NCI-H345 treated with DMSO at 0.1 percent for 48 hours (cell line): ENCODE data around the gene KLK10.
"Not testable (repeated sequence)": the region's sequence is repeated elsewhere in the genome, so short reads cannot be mapped to it uniquely, and the experiment has no call there.

Source experiments
- DNase-seq: peaks from one replicate; lab custom pipeline; 2025; ENCODE audit not compliant: unreplicated experiment; lab: John Stamatoyannopoulos, UW

The KLK10 gene

DNA sequence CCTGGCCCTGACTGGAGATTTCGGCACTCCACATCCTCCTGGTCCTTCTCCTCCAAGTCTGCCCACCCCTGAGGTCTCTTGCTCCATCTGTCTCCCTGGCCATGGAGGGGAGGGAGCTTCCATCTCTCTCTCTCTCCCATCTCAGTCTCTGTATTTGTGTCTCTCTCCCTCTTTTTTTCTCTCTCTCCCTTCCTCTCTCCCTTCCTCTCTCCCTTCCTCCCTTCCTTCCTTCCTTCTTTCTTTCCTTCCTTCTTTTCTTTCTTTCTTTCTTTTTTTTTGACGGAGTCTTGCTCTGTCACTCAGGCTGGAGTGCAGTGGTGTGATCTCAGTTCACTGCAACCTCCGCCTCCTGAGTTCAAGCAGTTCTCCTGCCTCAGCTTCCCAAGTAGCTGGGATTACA, 49.7 kb downstream of the KLK10 start:
- not testable (repeated sequence) for DNase-seq

DNA sequence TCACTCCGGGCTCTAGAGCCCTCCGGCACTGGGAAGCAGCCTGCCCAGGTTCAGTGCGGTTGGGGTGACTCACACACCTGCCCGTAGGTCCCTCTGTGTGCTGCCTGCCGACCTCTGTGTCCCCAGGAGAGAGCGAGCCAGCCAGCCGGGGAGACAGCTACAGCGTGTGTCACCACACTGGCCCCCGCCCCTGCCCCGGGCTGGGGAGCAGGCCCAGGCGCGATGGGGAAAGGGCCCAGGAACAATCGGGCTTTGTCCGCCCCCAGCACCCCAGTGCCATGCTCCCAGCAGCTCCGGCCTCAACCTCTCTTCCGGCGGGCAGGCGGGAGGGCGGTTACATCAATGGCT, 50.1 kb downstream of the KLK10 start, which contains the start of gene KLK6:
Gene KLK6, minus strand, starts transcription at position 179 of the 348 bp plus-strand sequence. CDS start 1,487 bp downstream, outside the sequence.
- DNase-seq = no peak

DNA sequence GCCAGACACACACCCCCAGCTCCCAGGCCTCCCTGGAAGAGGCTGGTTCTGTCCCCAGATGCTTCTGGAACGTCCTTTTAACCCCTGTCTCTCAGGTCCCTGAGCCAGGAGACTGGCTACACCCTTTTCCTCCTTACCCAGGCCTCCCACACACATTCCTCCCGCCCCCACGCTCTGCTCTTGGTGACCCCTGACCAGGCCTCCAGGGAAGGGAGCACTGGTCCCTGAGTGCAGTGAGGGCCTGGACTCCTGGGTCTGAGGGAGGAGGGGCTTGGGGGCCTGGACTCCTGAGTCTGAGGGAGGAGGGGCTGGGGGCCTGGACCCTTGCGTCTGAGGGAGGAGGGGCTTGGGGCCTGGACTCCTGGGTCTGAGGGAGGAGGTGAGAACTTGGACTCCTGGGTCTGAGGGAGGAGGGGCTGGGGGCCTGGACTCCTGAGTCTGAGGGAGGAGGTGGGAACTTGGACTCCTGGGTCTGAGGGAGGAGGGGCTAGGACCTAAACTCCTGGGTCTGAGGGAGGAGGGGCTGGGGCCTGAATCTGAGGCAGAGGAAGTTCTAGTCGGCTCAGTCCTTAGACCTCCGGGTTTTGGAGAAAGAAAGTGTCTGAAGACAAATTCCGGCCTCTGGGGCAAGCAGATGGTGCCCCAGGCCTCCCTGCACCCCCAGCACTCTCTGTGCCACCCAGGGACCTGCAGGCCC, 50.6 kb downstream of the KLK10 start:
- DNase-seq = no peak

DNA sequence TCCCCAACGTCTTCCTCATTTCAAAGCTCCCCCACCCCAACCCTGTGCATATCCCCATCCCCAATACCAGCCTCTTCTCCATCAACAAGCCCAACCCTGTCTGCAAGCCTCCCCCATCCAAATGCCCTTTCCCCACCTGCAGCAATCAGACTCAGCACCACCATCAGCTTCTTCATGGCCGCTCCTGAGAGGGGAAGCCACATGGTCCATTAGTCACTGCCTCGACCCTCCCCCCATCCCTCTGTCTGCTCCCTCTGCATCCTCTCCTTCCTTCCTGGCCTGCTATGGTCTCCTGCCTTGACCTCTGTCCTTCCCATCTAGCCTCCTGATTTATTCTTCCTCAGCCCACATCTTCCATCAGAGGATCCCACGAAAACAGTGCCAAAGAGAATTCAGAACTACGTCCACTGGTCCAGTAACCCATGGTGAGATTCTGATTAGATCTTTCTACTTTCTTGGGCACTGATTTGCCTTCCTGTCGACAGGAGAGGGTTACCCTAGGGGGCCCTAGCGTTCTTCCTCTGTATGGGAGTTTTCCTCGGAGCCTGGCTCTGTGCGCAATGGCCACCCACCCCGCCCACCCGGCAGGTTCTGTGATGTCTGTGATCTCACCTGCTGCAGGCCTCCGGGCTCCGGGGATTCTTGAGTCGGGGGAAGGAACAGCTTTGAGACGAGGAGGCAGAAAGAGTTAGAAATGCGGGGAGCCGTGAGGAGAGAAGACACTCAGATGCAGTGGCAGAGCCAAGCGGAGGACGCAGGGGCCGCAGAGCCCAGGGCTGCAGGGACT, 51.4 kb downstream of the KLK10 start:
- DNase-seq = no peak

DNA sequence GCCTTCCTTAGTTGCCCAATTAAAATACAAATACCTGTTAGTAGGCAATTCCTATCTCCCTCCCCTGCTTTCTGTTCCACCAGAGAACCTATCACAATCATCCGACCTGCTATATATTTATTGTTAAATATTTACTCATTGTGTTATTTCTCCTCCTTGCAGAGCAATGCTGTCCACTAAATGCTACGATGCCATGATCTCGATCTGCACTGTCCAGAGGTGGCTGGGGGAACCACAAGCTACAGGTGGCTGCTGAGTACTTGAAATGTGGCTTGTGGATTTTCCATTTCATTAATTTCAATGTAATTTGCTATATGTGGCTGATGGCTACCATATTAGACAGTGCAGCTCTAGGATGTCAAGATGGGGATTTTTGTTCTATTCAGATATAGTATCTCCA, 55.2 kb downstream of the KLK10 start:
- no peak for DNase-seq

DNA sequence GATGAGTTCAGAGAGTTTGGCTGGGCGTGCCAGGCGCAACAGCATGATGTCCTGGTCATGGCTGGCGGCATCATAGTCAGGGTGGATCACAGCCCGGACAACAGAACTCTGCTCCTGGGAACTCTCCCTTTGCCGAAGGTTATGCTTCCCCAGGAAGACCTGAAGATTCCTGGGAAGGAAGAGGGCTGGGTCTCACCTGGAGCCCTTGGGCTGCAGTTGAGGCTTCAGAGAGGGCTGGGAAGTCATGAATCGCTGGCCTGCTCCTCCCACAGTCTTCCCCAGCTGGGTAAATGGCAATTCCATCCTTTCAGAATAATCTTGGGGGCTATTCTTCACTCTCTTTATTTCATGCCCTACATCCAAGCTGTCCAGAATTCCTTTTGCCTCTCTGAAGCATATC, 56.1 kb downstream of the KLK10 start:
- no peak for DNase-seq
